ENCODE data around the gene RB1.

Gene RB1

GRCh38 chr13:48356750-48357149 is 53.2 kb downstream of the RB1 start:
- Histone ChIP-seq H3K4me3 (IDR thresholded peaks at IDR 0.05; ENCODE audit: insufficient read depth, low read depth, low read length) (no peak overlapping the region), H3K4me2 (no peak overlapping the region), H3K27ac (no peak overlapping the region), H2AFZ (ENCODE audit: low read depth) (no peak overlapping the region), H3K9ac (no peak overlapping the region), H4K20me1 (ENCODE audit: insufficient read depth) (no peaks in the 10 kb centered on the region), H3K36me3 (ENCODE audit: insufficient read depth) (no peaks in the 10 kb centered on the region), H3K4me1 (ENCODE audit: low read depth, poor library complexity, severe bottlenecking) (no peaks in the 10 kb centered on the region), H3K79me2 (ENCODE audit: insufficient read depth, low read depth) (no peaks in the 10 kb centered on the region), H3K27me3 (ENCODE audit: insufficient read depth, low read depth) (no peaks in the 10 kb centered on the region)
- TF ChIP-seq CTCF (conservative IDR thresholded peaks at IDR 0.05; ENCODE audit: low read depth, low read length) = no peak

GRCh38 chr13:48369988-48370387 is 66.4 kb downstream of the RB1 start:
- Histone ChIP-seq H3K9ac (no peak overlapping the region), H3K79me2 (ENCODE audit: insufficient read depth, low read depth) (no peaks in the 10 kb centered on the region), H3K4me3 (IDR thresholded peaks at IDR 0.05; ENCODE audit: insufficient read depth, low read depth, low read length) (no peak overlapping the region), H2AFZ (ENCODE audit: low read depth) (no peak overlapping the region), H3K27ac (no peak overlapping the region), H3K36me3 (ENCODE audit: insufficient read depth) (no peaks in the 10 kb centered on the region), H3K4me1 (ENCODE audit: low read depth, poor library complexity, severe bottlenecking) (no peaks in the 10 kb centered on the region), H4K20me1 (ENCODE audit: insufficient read depth) (no peaks in the 10 kb centered on the region), H3K4me2 (no peak overlapping the region), H3K27me3 (ENCODE audit: insufficient read depth, low read depth) (no peaks in the 10 kb centered on the region)
- no peak for TF ChIP-seq CTCF (conservative IDR thresholded peaks at IDR 0.05; ENCODE audit: low read depth, low read length)

- no peaks in the 10 kb centered on the region for H4K20me1 ChIP-seq (ENCODE audit: insufficient read depth)
- no peaks in the 10 kb centered on the region for H3K4me1 ChIP-seq (ENCODE audit: low read depth, poor library complexity, severe bottlenecking)
- no peak overlapping the region for H3K9ac ChIP-seq
- no peak overlapping the region for H2AFZ ChIP-seq (ENCODE audit: low read depth)
- no peaks in the 10 kb centered on the region for H3K79me2 ChIP-seq (ENCODE audit: insufficient read depth, low read depth)
- TF ChIP-seq CTCF (conservative IDR thresholded peaks at IDR 0.05; ENCODE audit: low read depth, low read length) = no peak
- no peaks in the 10 kb centered on the region for H3K36me3 ChIP-seq (ENCODE audit: insufficient read depth)
- no peak overlapping the region for H3K4me3 ChIP-seq (IDR thresholded peaks at IDR 0.05; ENCODE audit: insufficient read depth, low read depth, low read length)
- H3K27ac ChIP-seq = no peak overlapping the region
- H3K27me3 ChIP-seq (ENCODE audit: insufficient read depth, low read depth) = no peaks in the 10 kb centered on the region
- no peak overlapping the region for H3K4me2 ChIP-seq
These were observed 67.3 kb downstream of the RB1 start for GRCh38 chr13:48370815-48371214.

GRCh38 chr13:48377857-48378256 is 74.3 kb downstream of the RB1 start:
- H3K27ac ChIP-seq = no peak overlapping the region
- H3K4me2 ChIP-seq = no peak overlapping the region
- H3K79me2 ChIP-seq (ENCODE audit: insufficient read depth, low read depth) = no peaks in the 10 kb centered on the region

More at GRCh38 chr13:48377857-48378256, 74.3 kb downstream of the RB1 start:
- no peaks in the 10 kb centered on the region for H3K27me3 ChIP-seq (ENCODE audit: insufficient read depth, low read depth)
- no peak overlapping the region for H2AFZ ChIP-seq (ENCODE audit: low read depth)
- H4K20me1 ChIP-seq (ENCODE audit: insufficient read depth) = no peaks in the 10 kb centered on the region
- H3K4me3 ChIP-seq (IDR thresholded peaks at IDR 0.05; ENCODE audit: insufficient read depth, low read depth, low read length) = no peak overlapping the region
- no peaks in the 10 kb centered on the region for H3K4me1 ChIP-seq (ENCODE audit: low read depth, poor library complexity, severe bottlenecking)
- H3K9ac ChIP-seq = no peak overlapping the region
- TF ChIP-seq CTCF (conservative IDR thresholded peaks at IDR 0.05; ENCODE audit: low read depth, low read length) = no peak
- H3K36me3 ChIP-seq (ENCODE audit: insufficient read depth) = no peaks in the 10 kb centered on the region
